Neutrophil (primary cell): ENCODE data around the gene SUN1.

Experiments
- H3K27ac ChIP-seq: fragments of 200-600 bp; sonication (generic); 2 replicates; pipeline ENCODE4 v1.5.1; 2016; ENCODE audit warnings: mild to moderate bottlenecking, moderate library complexity
- H3K27me3 ChIP-seq: fragments of 200-600 bp; sonication (generic); 2 replicates; pipeline ENCODE4 v1.6.0; 2016; ENCODE audit warnings: mild to moderate bottlenecking
- H3K36me3 ChIP-seq: fragments of 200-600 bp; sonication (generic); 2 replicates; pipeline ENCODE4 v1.5.1; 2017
- H3K4me1 ChIP-seq, 2 experiments: fragments of 200-600 bp in 1 of 2; sonication (generic) in 1 of 2; 1 replicate in 1 of 2; 2 replicates in 1 of 2; pipeline versions ENCODE4 v1.5.1 to v1.6.1; 2013 to 2016; ENCODE audit warnings: low read depth in 1 of 2, low read length in 1 of 2, mild to moderate bottlenecking in 1 of 2, moderate library complexity in 1 of 2; ENCODE audit not compliant: control insufficient read depth in 1 of 2, insufficient read depth in 1 of 2
- H3K4me3 ChIP-seq, 2 experiments: fragments of 200-600 bp in 1 of 2; sonication (generic) in 1 of 2; 1 replicate in 1 of 2; 2 replicates in 1 of 2; pipeline ENCODE4 v1.5.1; 2013 to 2016; ENCODE audit warnings: low read depth in 1 of 2, low read length in 1 of 2, mild to moderate bottlenecking in 1 of 2, moderate library complexity in 1 of 2
- H3K9me3 ChIP-seq: fragments of 200-600 bp; sonication (generic); 2 replicates; pipeline ENCODE4 v1.5.1; 2016
- CTCF ChIP-seq: fragments of 200-600 bp; sonication (generic); IDR thresholded peaks from 2 replicates; pipeline ENCODE4 v1.5.1; 2016; ENCODE audit warnings: antibody characterized with exemption

SUN1 gene

GRCh38 chr7:898855-899681 is 66.8 kb downstream of the SUN1 start:
- Histone ChIP-seq H3K4me1 (peaks cover 0 to 6% of the 10 kb centered on the region in 2 experiments), H3K27me3 (no peaks in the 10 kb centered on the region), H3K9me3 (no peaks in the 10 kb centered on the region), H3K4me3 (no peak overlapping the region), H3K36me3 (peaks cover 89% of the 10 kb centered on the region), H3K27ac (no peak overlapping the region)
- no peak for TF ChIP-seq CTCF

- Histone ChIP-seq H3K27me3 (no peaks in the 10 kb centered on the region), H3K36me3 (peaks cover 89% of the 10 kb centered on the region), H3K4me1 (peaks cover 0 to 6% of the 10 kb centered on the region in 2 experiments), H3K9me3 (no peaks in the 10 kb centered on the region), H3K27ac (no peak overlapping the region), H3K4me3 (no peak overlapping the region)
- no peak for TF ChIP-seq CTCF
These were observed 67.5 kb downstream of the SUN1 start for GRCh38 chr7:899806-900205.

GRCh38 chr7:900331-901040 is 68.2 kb downstream of the SUN1 start:
- peaks cover 84% of the 10 kb centered on the region for H3K36me3 ChIP-seq
- TF ChIP-seq CTCF, result no peak
- peaks cover 0 to 6% of the 10 kb centered on the region in 2 experiments for H3K4me1 ChIP-seq
- no peak overlapping the region for H3K4me3 ChIP-seq
- H3K27ac ChIP-seq, result no peak overlapping the region
- no peaks in the 10 kb centered on the region for H3K9me3 ChIP-seq
- H3K27me3 ChIP-seq, result no peaks in the 10 kb centered on the region

GRCh38 chr7:901041-901387 is 68.7 kb downstream of the SUN1 start:
- H3K36me3 ChIP-seq, result peaks cover 79% of the 10 kb centered on the region
- no peaks in the 10 kb centered on the region for H3K9me3 ChIP-seq
- TF ChIP-seq CTCF, result no peak
- H3K27ac ChIP-seq, result no peak overlapping the region
- H3K4me3 ChIP-seq, result no peak overlapping the region
- H3K27me3 ChIP-seq, result no peaks in the 10 kb centered on the region
- H3K4me1 ChIP-seq, result peaks cover 0 to 6% of the 10 kb centered on the region in 2 experiments

- Histone ChIP-seq H3K27me3 (no peaks in the 10 kb centered on the region), H3K4me1 (peaks cover 0 to 6% of the 10 kb centered on the region in 2 experiments), H3K36me3 (peaks cover 74% of the 10 kb centered on the region), H3K27ac (no peak overlapping the region), H3K9me3 (no peaks in the 10 kb centered on the region), H3K4me3 (no peak overlapping the region)
- no peak for TF ChIP-seq CTCF
These were observed 69.3 kb downstream of the SUN1 start for GRCh38 chr7:901388-902154.
